Esophagus squamous epithelium (tissue), 5 donors: ENCODE data around the gene EEPD1. TPM values are rescaled to one million over a fixed set of nuclear protein-coding genes. Genes with fewer than 3 reads are reported as not detected.

Experiments
- DNase-seq: peaks from one replicate; lab custom pipeline; 2025; lab: John Stamatoyannopoulos, UW
- H3K27ac ChIP-seq, 4 donors: fragments of 200-600 bp; sonication (generic); one replicate each; pipeline ENCODE4 v1.5.1; 2016 to 2019; ENCODE audit warnings: mild to moderate bottlenecking in 1 of 4
- H3K27me3 ChIP-seq, 4 donors: fragments of 200-600 bp; sonication (generic); 1 replicate in 3 of 4; 2 replicates in 1 of 4; pipeline versions ENCODE4 v1.5.1 to v1.6.0; 2017 to 2021; ENCODE audit warnings: antibody characterized with exemption in 1 of 4
- H3K36me3 ChIP-seq, 3 donors: fragments of 200-600 bp; sonication (generic); one replicate each; pipeline ENCODE4 v1.5.1; 2016 to 2019
- H3K4me1 ChIP-seq, 3 donors: fragments of 200-600 bp; sonication (generic); one replicate each; pipeline ENCODE4 v1.5.1; 2017 to 2019
- H3K4me3 ChIP-seq, 4 donors: fragments of 200-600 bp; sonication (generic); 1 replicate in 3 of 4; 2 replicates in 1 of 4; pipeline ENCODE4 v1.5.1; 2016 to 2019; ENCODE audit warnings: mild to moderate bottlenecking in 2 of 4, moderate library complexity in 1 of 4
- H3K9me3 ChIP-seq, 3 donors: fragments of 200-600 bp; sonication (generic); one replicate each; pipeline ENCODE4 v1.5.1; 2016 to 2019
- CTCF ChIP-seq, 6 experiments: fragments of 450-650 bp in 4 of 6; fragments of 200-600 bp in 2 of 6; sonication (generic) in 2 of 6; IDR thresholded peaks; one replicate each; pipeline ENCODE4 v1.5.1; 2016 to 2019; ENCODE audit warnings: antibody characterized with exemption in 6 of 6, mild to moderate bottlenecking in 4 of 6, moderate library complexity in 4 of 6
- POLR2A ChIP-seq, 4 donors: fragments of 450-650 bp; IDR thresholded peaks; one replicate each; pipeline ENCODE4 v1.6.1; 2017; ENCODE audit warnings: antibody characterized with exemption in 4 of 4, mild to moderate bottlenecking in 4 of 4, moderate library complexity in 3 of 4
- WGBS, 2 donors: methylation state at CpG; one replicate each; pipeline ENCODE4 v1.1.5; 2018; 5-methylcytosine and 5-hydroxymethylcytosine counted together
- intact Hi-C: fragments of 100-400 bp; cut with DNase I; formaldehyde crosslinking; loops from one replicate; pipeline ENCODE4 v1.15.0; 2022
- total RNA-seq, 4 donors: library from RNA; depleted of rRNA; stranded (reverse); fragments of >200 nt; gene quantifications; one replicate each; pipeline ENCODE4 v1.1.0, GENCODE V29; 2016
- donor health status: DM: yes; HTN: yes; CAD: no.

EEPD1 gene
- total RNA-seq, 4 donors from 2014 or later: 2.3 to 10.2 (median 4.8) TPM

- H3K4me1 ChIP-seq: peaks cover 23 to 50% (median 26%) of the 10 kb centered on the region in 3 donors
- H3K36me3 ChIP-seq: no peaks in the 10 kb centered on the region
- intact Hi-C loops: no loop called here
- TF ChIP-seq CTCF (IDR thresholded peaks at IDR 0.05) (no peak), POLR2A (IDR thresholded peaks at IDR 0.05) (no peak)
- no peaks in the 10 kb centered on the region for H3K9me3 ChIP-seq
- WGBS, 2 donors: 79 to 80% methylated on average over 7 of the region's 7 CpGs
- no peaks in the 10 kb centered on the region for H3K27me3 ChIP-seq
- no peak for DNase-seq
- H3K27ac ChIP-seq: peak overlapping the region in 2 of 4 donors; percentile 84 to 85
- no peak overlapping the region for H3K4me3 ChIP-seq
These were observed 22.7 kb upstream of the EEPD1 start for GRCh38 chr7:36130236-36130945.

- TF ChIP-seq POLR2A (IDR thresholded peaks at IDR 0.05) (no peak), CTCF (IDR thresholded peaks at IDR 0.05) (no peak)
- Histone ChIP-seq H3K27me3 (no peaks in the 10 kb centered on the region), H3K4me3 (no peak overlapping the region), H3K9me3 (no peaks in the 10 kb centered on the region), H3K4me1 (peaks cover 23 to 49% (median 26%) of the 10 kb centered on the region in 3 donors), H3K27ac (no peak overlapping the region), H3K36me3 (no peaks in the 10 kb centered on the region)
- WGBS, 2 donors: 91 to 94% methylated on average over 4 of the region's 4 CpGs
- no peak for DNase-seq
- intact Hi-C loops: no loop called here
These were observed 22.0 kb upstream of the EEPD1 start for GRCh38 chr7:36131026-36131425.

GRCh38 chr7:36131499-36131898 lies 21.6 kb upstream of the EEPD1 start:
- no peak for TF ChIP-seq CTCF (IDR thresholded peaks at IDR 0.05)
- no peak for TF ChIP-seq POLR2A (IDR thresholded peaks at IDR 0.05)
- no peaks in the 10 kb centered on the region for H3K9me3 ChIP-seq
- H3K36me3 ChIP-seq: no peaks in the 10 kb centered on the region
- H3K27ac ChIP-seq: no peak overlapping the region
- DNase-seq: no peak
- WGBS, 2 donors: 72 to 88% methylated on average over 6 to 7 of the region's 7 CpGs
- H3K27me3 ChIP-seq: no peaks in the 10 kb centered on the region
- intact Hi-C loops: no loop called here
- no peak overlapping the region for H3K4me3 ChIP-seq
- H3K4me1 ChIP-seq: peaks cover 23 to 44% (median 25%) of the 10 kb centered on the region in 3 donors

GRCh38 chr7:36132012-36132411 lies 21.0 kb upstream of the EEPD1 start:
- Histone ChIP-seq H3K4me3 (no peak overlapping the region), H3K27ac (no peak overlapping the region), H3K9me3 (no peaks in the 10 kb centered on the region), H3K27me3 (no peaks in the 10 kb centered on the region), H3K36me3 (no peaks in the 10 kb centered on the region), H3K4me1 (peaks cover 19 to 43% (median 23%) of the 10 kb centered on the region in 3 donors)
- no peak for DNase-seq
- intact Hi-C loops: no loop called here
- no peak for TF ChIP-seq POLR2A (IDR thresholded peaks at IDR 0.05)
- WGBS, 2 donors: 90 to 92% methylated on average over 8 of the region's 8 CpGs

GRCh38 chr7:36135700-36136099 lies 17.4 kb upstream of the EEPD1 start:
- Histone ChIP-seq H3K27me3 (no peaks in the 10 kb centered on the region), H3K9me3 (no peaks in the 10 kb centered on the region), H3K4me3 (no peak overlapping the region), H3K4me1 (peaks cover 0 to 10% (median 0%) of the 10 kb centered on the region in 3 donors), H3K27ac (no peak overlapping the region), H3K36me3 (no peaks in the 10 kb centered on the region)
- no peak for TF ChIP-seq CTCF (IDR thresholded peaks at IDR 0.05)
- no peak for DNase-seq
- 93 to 100% methylated on average over 1 to 3 of the region's 4 CpGs for WGBS, 2 donors
- intact Hi-C loops: no loop called here
